ELF-1 (cell line): ENCODE measurements around the gene TMUB1.

Experiments used
- DNase-seq: peaks from one replicate; pipeline ENCODE4 v3.0.0-alpha.2; 2016; ENCODE audit warnings: low read depth, low spot score

Gene TMUB1

GRCh38 chr7:151083071-151083823, at the start of gene TMUB1:
Gene TMUB1 (minus strand): TSS chr7:151083493. CDS start chr7:151082563, 930 bp downstream.
- DNase-seq = peak; percentile 44

GRCh38 chr7:151132461-151133205, 49.3 kb upstream of the TMUB1 start:
- DNase-seq = no peak

- DNase-seq = no peak
Observed at GRCh38 chr7:151131592-151132293, 48.5 kb upstream of the TMUB1 start.

GRCh38 chr7:151131224-151131591, 47.9 kb upstream of the TMUB1 start:
- DNase-seq = no peak

- DNase-seq = no peak
Observed at GRCh38 chr7:151130741-151131157, 47.5 kb upstream of the TMUB1 start.

- no peak for DNase-seq
Observed at GRCh38 chr7:151129960-151130591, 46.8 kb upstream of the TMUB1 start.

- DNase-seq = no peak
Observed at GRCh38 chr7:151129117-151129959, 46.0 kb upstream of the TMUB1 start.

- DNase-seq = no peak
Observed at GRCh38 chr7:151128716-151129115, 45.4 kb upstream of the TMUB1 start.

- DNase-seq = no peak
Observed at GRCh38 chr7:151128144-151128543, 44.9 kb upstream of the TMUB1 start.

- DNase-seq = peak; percentile 51
Observed at GRCh38 chr7:151126491-151127137, 43.3 kb upstream of the TMUB1 start.

- no peak for DNase-seq
Observed at GRCh38 chr7:151125846-151126481, 42.7 kb upstream of the TMUB1 start.

GRCh38 chr7:151125470-151125845, 42.2 kb upstream of the TMUB1 start:
- DNase-seq = peak; percentile 91

GRCh38 chr7:151124899-151125399, 41.7 kb upstream of the TMUB1 start:
- no peak for DNase-seq

- no peak for DNase-seq
Observed at GRCh38 chr7:151124481-151124880, 41.2 kb upstream of the TMUB1 start.

- DNase-seq = peak; percentile 95
Observed at GRCh38 chr7:151123822-151124464, 40.6 kb upstream of the TMUB1 start.

GRCh38 chr7:151123158-151123821, 40.0 kb upstream of the TMUB1 start:
- DNase-seq = no peak

GRCh38 chr7:151122796-151123157, 39.5 kb upstream of the TMUB1 start:
- DNase-seq = no peak

GRCh38 chr7:151122276-151122675, 39.0 kb upstream of the TMUB1 start:
- DNase-seq = peak; percentile 80
